OCI-LY3 (cell line): ENCODE measurements around the gene IMMP2L.

Source experiments
- CTCF ChIP-seq: fragments of 200-600, 300-600 bp; sonication (generic); IDR thresholded peaks from 2 replicates; pipeline ENCODE4 v1.5.1; 2014; ENCODE audit warnings: antibody characterized with exemption, low read length, low read depth
- EZH2phosphoT487 ChIP-seq: fragments of 200-600 bp; shearing (Covaris generic); IDR thresholded peaks from 2 replicates; pipeline ENCODE4 v1.6.1; 2018; ENCODE audit warnings: antibody characterized with exemption, mixed run types, low read depth

- TF ChIP-seq CTCF = no peak
- TF ChIP-seq EZH2phosphoT487 = no peak
These were observed 551.5 kb downstream of the IMMP2L start for GRCh38 chr7:111010798-111011197.
